Measurements from ENCODE around the gene ALOX12B.

DNA sequence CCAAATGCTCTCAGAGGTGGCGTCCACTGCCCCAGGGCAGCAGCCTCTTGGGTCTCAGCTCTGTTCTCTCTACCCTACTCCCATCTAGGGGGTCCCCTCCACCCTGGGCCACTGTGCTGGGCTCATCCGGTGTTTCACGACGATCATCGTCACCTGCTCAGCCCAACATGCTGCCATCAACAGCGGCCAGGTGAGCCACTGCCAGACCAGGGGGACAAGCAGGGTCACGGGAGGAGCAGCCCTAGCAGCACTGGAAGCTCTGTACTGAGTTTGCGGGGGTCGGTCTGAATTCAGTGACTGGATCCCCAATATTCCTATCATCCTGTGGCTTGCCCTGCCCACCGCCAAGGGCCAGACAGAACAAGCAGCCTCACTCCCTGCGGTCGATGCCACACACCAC lies 16.0 kb downstream of the ALOX12B start:
- no peak for TF ChIP-seq CTCF (IDR thresholded peaks at IDR 0.05)
- TF ChIP-seq POLR2A (IDR thresholded peaks at IDR 0.05): no peak
